Tibial nerve (tissue), 4 donors: ENCODE data around the gene ST6GALNAC3.

Experiments used
- EP300 ChIP-seq, 2 donors: sonication (generic); formaldehyde crosslinking; IDR thresholded peaks; one replicate each; pipeline ENCODE4 v1.6.1; 2017; ENCODE audit warnings: antibody characterized with exemption in 2 of 2, mild to moderate bottlenecking in 1 of 2
- POLR2A ChIP-seq, 2 donors: fragments of 450-650 bp; IDR thresholded peaks; one replicate each; pipeline ENCODE4 v1.6.1; 2017; ENCODE audit warnings: antibody characterized with exemption in 2 of 2, mild to moderate bottlenecking in 2 of 2, moderate library complexity in 2 of 2
- TF ChIP-seq, protein P1 (sequence below), 5 experiments: fragments of 200-600 bp in 3 of 5; fragments of 450-650 bp in 2 of 5; sonication (generic) in 3 of 5; IDR thresholded peaks; one replicate each; pipeline ENCODE4 v1.5.1; 2016 to 2019; ENCODE audit warnings: antibody characterized with exemption in 5 of 5, mild to moderate bottlenecking in 3 of 5, moderate library complexity in 2 of 5

DNA sequence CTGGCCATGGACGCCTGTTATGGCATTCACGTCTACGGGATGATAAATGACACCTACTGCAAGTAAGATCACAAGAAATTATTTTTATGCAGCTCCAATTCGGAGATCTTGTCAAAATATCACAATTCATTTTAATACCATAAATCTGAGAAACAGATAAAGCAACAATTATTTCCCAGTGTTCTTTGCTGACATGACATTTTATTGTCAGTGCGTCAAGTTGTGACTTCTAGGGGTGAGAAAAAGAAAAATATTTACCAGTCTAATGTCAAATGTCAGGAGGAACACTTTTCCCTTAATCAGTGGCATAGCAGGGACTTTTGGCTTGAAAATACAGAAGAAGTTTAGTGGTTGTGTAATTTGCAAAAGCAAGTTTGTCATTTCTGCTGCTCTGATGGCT lies 553.0 kb downstream of the ST6GALNAC3 start:
- TF ChIP-seq, protein P1, sequence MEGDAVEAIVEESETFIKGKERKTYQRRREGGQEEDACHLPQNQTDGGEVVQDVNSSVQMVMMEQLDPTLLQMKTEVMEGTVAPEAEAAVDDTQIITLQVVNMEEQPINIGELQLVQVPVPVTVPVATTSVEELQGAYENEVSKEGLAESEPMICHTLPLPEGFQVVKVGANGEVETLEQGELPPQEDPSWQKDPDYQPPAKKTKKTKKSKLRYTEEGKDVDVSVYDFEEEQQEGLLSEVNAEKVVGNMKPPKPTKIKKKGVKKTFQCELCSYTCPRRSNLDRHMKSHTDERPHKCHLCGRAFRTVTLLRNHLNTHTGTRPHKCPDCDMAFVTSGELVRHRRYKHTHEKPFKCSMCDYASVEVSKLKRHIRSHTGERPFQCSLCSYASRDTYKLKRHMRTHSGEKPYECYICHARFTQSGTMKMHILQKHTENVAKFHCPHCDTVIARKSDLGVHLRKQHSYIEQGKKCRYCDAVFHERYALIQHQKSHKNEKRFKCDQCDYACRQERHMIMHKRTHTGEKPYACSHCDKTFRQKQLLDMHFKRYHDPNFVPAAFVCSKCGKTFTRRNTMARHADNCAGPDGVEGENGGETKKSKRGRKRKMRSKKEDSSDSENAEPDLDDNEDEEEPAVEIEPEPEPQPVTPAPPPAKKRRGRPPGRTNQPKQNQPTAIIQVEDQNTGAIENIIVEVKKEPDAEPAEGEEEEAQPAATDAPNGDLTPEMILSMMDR (IDR thresholded peaks at IDR 0.05) = no peak
- TF ChIP-seq EP300 (IDR thresholded peaks at IDR 0.05) (no peak), POLR2A (IDR thresholded peaks at IDR 0.05) (no peak)
